Vagina (tissue), 2 donors: ENCODE data around the gene OVAAL. TPM values are rescaled to one million over a fixed set of nuclear protein-coding genes. Genes with fewer than 3 reads are reported as not detected.

ENCODE experiments used
- DNase-seq, 2 donors: peaks; one replicate each; pipeline ENCODE4 v3.0.0-alpha.2; 2017; ENCODE audit errors: extremely low spot score in 2 of 2
- H3K27ac ChIP-seq: fragments of 200-600 bp; sonication (generic); one replicate; pipeline ENCODE4 v1.5.1; 2019
- H3K27me3 ChIP-seq: fragments of 200-600 bp; sonication (generic); one replicate; pipeline ENCODE4 v1.5.1; 2019
- H3K36me3 ChIP-seq, 2 donors: fragments of 200-600 bp; sonication (generic); one replicate each; pipeline ENCODE4 v1.5.1; 2017 to 2019
- H3K4me1 ChIP-seq: fragments of 200-600 bp; sonication (generic); one replicate; pipeline ENCODE4 v1.5.1; 2019
- H3K4me3 ChIP-seq, 2 donors: fragments of 200-600 bp; sonication (generic); 1 replicate in 1 of 2; 2 replicates in 1 of 2; pipeline ENCODE4 v1.5.1; 2016 to 2019
- H3K9me3 ChIP-seq: fragments of 200-600 bp; sonication (generic); one replicate; pipeline ENCODE4 v1.5.1; 2019
- POLR2A ChIP-seq, 2 donors: fragments of 450-650 bp; IDR thresholded peaks; one replicate each; pipeline ENCODE4 v1.6.1; 2017; ENCODE audit warnings: antibody characterized with exemption in 2 of 2, mild to moderate bottlenecking in 2 of 2, moderate library complexity in 2 of 2
- POLR2AphosphoS5 ChIP-seq, 2 donors: sonication (generic); formaldehyde crosslinking; IDR thresholded peaks; one replicate each; pipeline ENCODE4 v1.9.0; 2017; ENCODE audit warnings: antibody characterized with exemption in 2 of 2, mild to moderate bottlenecking in 2 of 2, low read depth in 1 of 2; ENCODE audit not compliant: insufficient read depth in 1 of 2
- intact Hi-C: fragments of 100-400 bp; cut with DNase I; formaldehyde crosslinking; loops from one replicate; pipeline ENCODE4 v1.15.1; 2023
- total RNA-seq: library from RNA; depleted of rRNA; stranded (reverse); fragments of >200 nt; gene quantifications from one replicate; pipeline ENCODE4 v1.2.3, GENCODE V29; 2016
- TF ChIP-seq, protein P1 (sequence below), 3 experiments: fragments of 450-650 bp in 2 of 3; fragments of 200-600 bp in 1 of 3; sonication (generic) in 1 of 3; IDR thresholded peaks; one replicate each; pipeline ENCODE4 v1.5.1; 2017 to 2019; ENCODE audit warnings: antibody characterized with exemption in 3 of 3, mild to moderate bottlenecking in 2 of 3, moderate library complexity in 2 of 3

The OVAAL gene
- total RNA-seq, 1 donor from 2014 or later: not detected

DNA sequence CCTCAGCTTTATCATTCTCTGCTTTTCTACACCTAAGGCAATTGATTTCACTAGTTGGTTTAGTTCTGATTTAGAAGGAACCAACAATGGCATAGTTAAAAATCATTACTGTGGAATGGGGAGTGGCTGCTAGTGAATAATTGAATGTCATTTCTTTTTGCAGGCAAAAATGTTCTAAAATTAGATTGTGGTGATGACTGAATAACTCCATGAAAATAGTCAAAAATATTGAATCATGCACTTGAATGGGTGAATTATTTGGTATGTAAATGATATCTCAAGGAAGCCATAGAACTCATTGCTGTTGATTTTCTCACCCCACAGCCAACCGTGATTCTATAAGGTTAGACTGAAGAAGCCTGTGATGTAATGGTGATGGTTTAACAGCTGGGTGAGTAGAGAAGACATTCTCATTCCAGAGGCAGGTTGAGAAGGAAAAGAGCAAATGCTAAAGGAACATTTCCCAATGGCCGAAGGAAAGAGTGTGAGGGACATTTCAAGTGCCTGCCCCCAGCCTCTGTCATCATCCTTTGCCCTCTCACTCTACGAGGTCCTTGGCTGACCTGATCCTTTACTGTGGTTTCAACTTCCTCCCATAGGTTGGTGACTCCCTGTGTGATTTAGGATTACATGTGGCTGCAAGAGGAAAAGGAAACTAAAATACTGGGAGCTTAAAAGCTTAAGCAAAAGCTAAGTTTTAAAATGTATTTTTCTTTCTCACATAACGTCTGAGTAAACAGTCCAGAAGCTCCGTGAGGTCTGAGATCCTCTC, 12.5 kb downstream of the OVAAL start:
- no peaks in the 10 kb centered on the region for H3K36me3 ChIP-seq
- no peak overlapping the region for H3K4me3 ChIP-seq
- H3K27ac ChIP-seq: no peak overlapping the region
- H3K9me3 ChIP-seq: no peaks in the 10 kb centered on the region
- no peaks in the 10 kb centered on the region for H3K4me1 ChIP-seq
- TF ChIP-seq POLR2A (IDR thresholded peaks at IDR 0.05) (no peak), POLR2AphosphoS5 (IDR thresholded peaks at IDR 0.05; ENCODE audit: insufficient read depth in 1 of 2, low read depth in 1 of 2) (no peak)
- TF ChIP-seq, protein P1, sequence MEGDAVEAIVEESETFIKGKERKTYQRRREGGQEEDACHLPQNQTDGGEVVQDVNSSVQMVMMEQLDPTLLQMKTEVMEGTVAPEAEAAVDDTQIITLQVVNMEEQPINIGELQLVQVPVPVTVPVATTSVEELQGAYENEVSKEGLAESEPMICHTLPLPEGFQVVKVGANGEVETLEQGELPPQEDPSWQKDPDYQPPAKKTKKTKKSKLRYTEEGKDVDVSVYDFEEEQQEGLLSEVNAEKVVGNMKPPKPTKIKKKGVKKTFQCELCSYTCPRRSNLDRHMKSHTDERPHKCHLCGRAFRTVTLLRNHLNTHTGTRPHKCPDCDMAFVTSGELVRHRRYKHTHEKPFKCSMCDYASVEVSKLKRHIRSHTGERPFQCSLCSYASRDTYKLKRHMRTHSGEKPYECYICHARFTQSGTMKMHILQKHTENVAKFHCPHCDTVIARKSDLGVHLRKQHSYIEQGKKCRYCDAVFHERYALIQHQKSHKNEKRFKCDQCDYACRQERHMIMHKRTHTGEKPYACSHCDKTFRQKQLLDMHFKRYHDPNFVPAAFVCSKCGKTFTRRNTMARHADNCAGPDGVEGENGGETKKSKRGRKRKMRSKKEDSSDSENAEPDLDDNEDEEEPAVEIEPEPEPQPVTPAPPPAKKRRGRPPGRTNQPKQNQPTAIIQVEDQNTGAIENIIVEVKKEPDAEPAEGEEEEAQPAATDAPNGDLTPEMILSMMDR (IDR thresholded peaks at IDR 0.05): no peak
- no peaks in the 10 kb centered on the region for H3K27me3 ChIP-seq
- no peak for DNase-seq
- intact Hi-C loops: no loop called here

DNA sequence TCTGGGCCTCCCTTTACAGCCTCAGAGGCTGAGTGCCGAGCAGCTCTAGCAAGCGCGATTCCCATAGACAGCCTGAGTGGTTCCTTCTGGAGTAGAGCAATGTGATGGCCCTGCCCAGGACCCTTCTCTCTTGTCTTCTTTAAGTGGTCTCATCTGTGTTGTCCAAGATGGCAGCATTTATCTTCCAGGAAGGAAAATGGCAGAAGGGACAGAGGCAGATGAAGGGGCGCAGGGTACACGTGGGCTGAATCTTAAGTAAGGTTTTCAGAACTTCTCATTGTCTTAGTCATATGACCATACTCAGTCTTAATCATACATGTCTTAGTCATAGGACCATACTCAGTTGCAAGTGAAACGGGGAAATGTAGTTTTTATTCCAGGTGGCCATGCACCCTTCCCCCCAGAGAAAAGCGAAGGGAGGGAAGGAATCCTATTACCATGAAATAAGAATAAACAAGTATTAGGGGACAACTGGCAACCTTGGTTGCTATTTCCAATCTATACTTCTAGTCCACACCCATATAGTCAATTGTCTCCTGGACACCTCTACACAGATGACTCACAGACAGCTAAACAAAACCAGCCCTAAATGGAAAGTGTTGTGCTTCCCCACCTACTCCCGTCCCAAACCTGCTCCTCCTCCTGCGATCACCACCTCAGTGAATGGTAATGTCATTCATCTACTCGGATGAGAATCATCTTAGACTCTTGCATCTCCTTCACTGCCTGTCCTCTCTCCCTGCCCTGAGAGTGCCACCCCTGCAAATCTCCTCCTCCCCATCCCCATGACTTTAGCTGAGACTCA, 13.3 kb downstream of the OVAAL start:
- intact Hi-C loops: no loop called here
- H3K4me3 ChIP-seq: no peak overlapping the region
- no peak for DNase-seq
- TF ChIP-seq POLR2AphosphoS5 (IDR thresholded peaks at IDR 0.05; ENCODE audit: insufficient read depth in 1 of 2, low read depth in 1 of 2): no peak
- TF ChIP-seq POLR2A (IDR thresholded peaks at IDR 0.05): no peak
- TF ChIP-seq, protein P1 (IDR thresholded peaks at IDR 0.05): no peak
- H3K4me1 ChIP-seq: no peaks in the 10 kb centered on the region
- H3K27ac ChIP-seq: no peak overlapping the region
- no peaks in the 10 kb centered on the region for H3K9me3 ChIP-seq
- H3K27me3 ChIP-seq: no peaks in the 10 kb centered on the region
- no peaks in the 10 kb centered on the region for H3K36me3 ChIP-seq

DNA sequence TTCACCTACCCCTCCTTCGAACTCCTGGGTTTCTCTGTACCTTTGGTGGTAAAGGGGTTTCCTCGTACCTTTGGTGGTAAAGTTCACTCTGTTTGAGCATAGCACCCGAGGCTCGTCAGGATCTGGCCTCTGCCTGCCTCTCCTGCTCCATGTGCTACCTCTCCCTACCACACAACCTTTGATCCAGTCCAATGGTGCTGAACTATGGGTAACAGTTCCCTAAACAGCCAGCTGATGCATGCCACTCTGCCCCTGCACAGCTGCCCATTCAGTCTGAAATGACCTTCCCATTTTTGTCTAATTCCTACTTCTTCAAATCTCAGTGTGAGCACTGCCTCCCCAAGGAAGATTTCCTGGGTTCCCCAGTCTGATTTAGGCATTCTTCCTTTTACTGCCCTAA, 14.0 kb downstream of the OVAAL start:
- H3K27me3 ChIP-seq: no peaks in the 10 kb centered on the region
- no peaks in the 10 kb centered on the region for H3K4me1 ChIP-seq
- no peaks in the 10 kb centered on the region for H3K36me3 ChIP-seq
- intact Hi-C loops: no loop called here
- no peak overlapping the region for H3K27ac ChIP-seq
- DNase-seq: no peak
- H3K9me3 ChIP-seq: no peaks in the 10 kb centered on the region
- H3K4me3 ChIP-seq: no peak overlapping the region
- TF ChIP-seq POLR2A (IDR thresholded peaks at IDR 0.05): no peak
- TF ChIP-seq, protein P1 (IDR thresholded peaks at IDR 0.05): no peak
- TF ChIP-seq POLR2AphosphoS5 (IDR thresholded peaks at IDR 0.05; ENCODE audit: insufficient read depth in 1 of 2, low read depth in 1 of 2): no peak

DNA sequence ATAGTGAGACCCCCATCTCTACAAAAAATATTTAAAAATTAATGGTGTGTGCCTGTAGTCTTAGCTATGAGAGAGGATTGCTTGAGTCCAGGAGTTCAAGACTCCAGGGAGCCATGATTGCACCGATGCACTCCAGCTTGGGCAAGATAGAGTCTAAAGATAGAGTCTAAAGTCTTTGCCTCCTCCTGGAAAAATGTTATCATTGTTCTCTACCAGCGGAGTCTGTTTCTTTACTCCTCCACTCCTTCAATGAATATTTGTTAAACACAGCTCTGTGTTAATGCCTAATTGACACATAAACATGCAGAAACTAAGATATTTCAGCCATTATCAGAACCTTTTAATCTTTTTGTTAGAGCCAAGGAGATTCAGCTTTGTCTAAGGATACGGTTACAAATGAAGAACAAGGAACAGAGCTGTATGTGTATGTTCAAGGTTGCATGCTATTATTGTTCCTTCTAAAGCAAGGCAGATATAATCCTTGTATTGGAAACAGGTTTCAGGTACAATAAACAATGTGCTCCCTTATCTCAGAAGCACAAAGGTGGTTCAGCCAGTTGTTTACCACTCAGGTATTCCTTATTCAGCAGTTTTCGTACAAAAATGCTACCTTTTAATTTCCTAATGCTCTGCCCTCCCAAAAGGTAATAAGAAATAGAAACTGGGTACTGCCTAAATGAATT, 15.4 kb downstream of the OVAAL start:
- H3K9me3 ChIP-seq: no peaks in the 10 kb centered on the region
- H3K4me1 ChIP-seq: no peaks in the 10 kb centered on the region
- H3K27ac ChIP-seq: no peak overlapping the region
- H3K4me3 ChIP-seq: no peak overlapping the region
- H3K36me3 ChIP-seq: no peaks in the 10 kb centered on the region
- H3K27me3 ChIP-seq: no peaks in the 10 kb centered on the region
- TF ChIP-seq POLR2AphosphoS5 (IDR thresholded peaks at IDR 0.05; ENCODE audit: insufficient read depth in 1 of 2, low read depth in 1 of 2): no peak
- TF ChIP-seq, protein P1 (IDR thresholded peaks at IDR 0.05): no peak
- no peak for TF ChIP-seq POLR2A (IDR thresholded peaks at IDR 0.05)
- DNase-seq: no peak
- intact Hi-C loops: no loop called here
